Upper lobe of left lung (tissue), 6 donors: ENCODE results near the gene NFATC2IP. TPM values are rescaled to one million over a fixed set of nuclear protein-coding genes. Genes with fewer than 3 reads are reported as not detected.
A peak's percentile ranks its signal among the peaks of the same experiment; 100 is the strongest.
"Not testable (repeated sequence)": the region's sequence is repeated elsewhere in the genome, so short reads cannot be mapped to it uniquely, and the experiment has no call there.

Experiments used
- ATAC-seq, 2 donors: fragments of 200-7000 bp; cut with Tn5 transposase; one replicate each; pipeline ENCODE4 v1.9.1; 2022; ENCODE audit warnings: mild to moderate bottlenecking in 2 of 2, moderate library complexity in 2 of 2; ENCODE audit not compliant: low FRiP score in 2 of 2
- DNase-seq, 2 donors: peaks; one replicate each; pipeline ENCODE4 v3.0.0-alpha.2; 2019 to 2020
- H3K27ac ChIP-seq, 4 donors: fragments of 200-600 bp; sonication (generic); one replicate each; pipeline ENCODE4 v1.5.1; 2016 to 2019
- H3K27me3 ChIP-seq, 4 donors: fragments of 200-600 bp; sonication (generic); one replicate each; pipeline ENCODE4 v1.5.1; 2017 to 2019
- H3K36me3 ChIP-seq, 4 donors: fragments of 200-600 bp; sonication (generic); one replicate each; pipeline ENCODE4 v1.5.1; 2016 to 2019
- H3K4me1 ChIP-seq, 4 donors: fragments of 200-600 bp; sonication (generic); one replicate each; pipeline ENCODE4 v1.5.1; 2018 to 2019
- H3K4me3 ChIP-seq, 4 donors: fragments of 200-600 bp; sonication (generic); one replicate each; pipeline ENCODE4 v1.5.1; 2017 to 2019; ENCODE audit warnings: mild to moderate bottlenecking in 2 of 4, moderate library complexity in 1 of 4
- H3K9me3 ChIP-seq, 4 donors: fragments of 200-600 bp; sonication (generic); one replicate each; pipeline ENCODE4 v1.5.1; 2018 to 2019
- EP300 ChIP-seq, 4 donors: sonication (generic); formaldehyde crosslinking; IDR thresholded peaks; one replicate each; pipeline ENCODE4 v1.5.1; 2017; ENCODE audit warnings: antibody characterized with exemption in 4 of 4, control low read depth in 2 of 4
- POLR2A ChIP-seq, 4 donors: fragments of 450-650 bp; IDR thresholded peaks; one replicate each; pipeline ENCODE4 v1.5.1; 2016 to 2017; ENCODE audit warnings: antibody characterized with exemption in 4 of 4, mild to moderate bottlenecking in 2 of 4
- POLR2AphosphoS5 ChIP-seq, 2 donors: sonication (generic); formaldehyde crosslinking; IDR thresholded peaks; one replicate each; pipeline ENCODE4 v1.5.1; 2017; ENCODE audit warnings: antibody characterized with exemption in 2 of 2
- WGBS, 2 donors: methylation state at CpG; one replicate each; pipeline ENCODE4 v1.1.5; 2017 to 2018; 5-methylcytosine and 5-hydroxymethylcytosine counted together
- total RNA-seq, 6 donors: library from RNA; depleted of rRNA in 4 of 6; stranded (reverse); fragments of >200 nt in 4 of 6; gene quantifications; one replicate each; pipeline versions ENCODE4 v1.1.0 to v1.2.1, GENCODE V29; 2016 to 2021
- TF ChIP-seq, protein P1 (sequence below), 6 experiments: fragments of 450-650 bp in 4 of 6; fragments of 200-600 bp in 2 of 6; sonication (generic) in 2 of 6; IDR thresholded peaks; one replicate each; pipeline ENCODE4 v1.5.1; 2016 to 2019; ENCODE audit warnings: antibody characterized with exemption in 6 of 6
- donor health status: DM: no; HTN: no; CAD: no; lungs with moderate emphysema.
- donor health status: DM: no; HTN: yes; CAD: no; lungs with severe emphysema.

Gene NFATC2IP
- total RNA-seq, 6 donors from 2014 or later, result 24.6 to 62.9 (median 34.9) TPM

DNA sequence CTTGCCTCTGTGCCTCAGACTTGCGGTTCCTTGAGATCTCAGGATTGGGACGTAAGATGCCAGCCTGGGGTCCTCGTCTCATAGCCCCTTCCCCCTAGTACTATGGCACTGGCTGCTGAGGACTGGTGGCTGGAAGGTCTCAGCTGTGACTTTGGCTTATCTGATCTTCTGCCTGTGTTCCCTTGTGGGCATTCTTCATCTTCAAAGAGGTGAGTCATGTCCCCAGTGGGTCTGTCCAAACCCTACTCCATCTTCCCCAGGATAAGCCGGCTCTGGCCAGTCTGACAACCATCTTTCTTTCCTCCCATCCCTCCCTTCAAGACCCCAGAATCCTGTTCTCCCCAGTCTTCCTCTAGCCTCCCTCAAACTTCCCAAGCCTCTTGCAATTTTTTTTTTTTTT lies 15.4 kb upstream of the NFATC2IP start:
- 96 to 97% methylated on average over 1 to 4 of the region's 4 CpGs for WGBS, 2 donors
- Histone ChIP-seq H3K4me1 (peaks cover 0 to 14% (median 7%) of the 10 kb centered on the region in 4 donors), H3K4me3 (no peak overlapping the region), H3K27me3 (no peaks in the 10 kb centered on the region), H3K27ac (no peak overlapping the region), H3K36me3 (no peaks in the 10 kb centered on the region), H3K9me3 (no peaks in the 10 kb centered on the region)
- DNase-seq (no peak), ATAC-seq (no peak)
- TF ChIP-seq POLR2A (IDR thresholded peaks at IDR 0.05) (no peak), EP300 (IDR thresholded peaks at IDR 0.05) (no peak), POLR2AphosphoS5 (IDR thresholded peaks at IDR 0.05) (no peak)
- TF ChIP-seq, protein P1, sequence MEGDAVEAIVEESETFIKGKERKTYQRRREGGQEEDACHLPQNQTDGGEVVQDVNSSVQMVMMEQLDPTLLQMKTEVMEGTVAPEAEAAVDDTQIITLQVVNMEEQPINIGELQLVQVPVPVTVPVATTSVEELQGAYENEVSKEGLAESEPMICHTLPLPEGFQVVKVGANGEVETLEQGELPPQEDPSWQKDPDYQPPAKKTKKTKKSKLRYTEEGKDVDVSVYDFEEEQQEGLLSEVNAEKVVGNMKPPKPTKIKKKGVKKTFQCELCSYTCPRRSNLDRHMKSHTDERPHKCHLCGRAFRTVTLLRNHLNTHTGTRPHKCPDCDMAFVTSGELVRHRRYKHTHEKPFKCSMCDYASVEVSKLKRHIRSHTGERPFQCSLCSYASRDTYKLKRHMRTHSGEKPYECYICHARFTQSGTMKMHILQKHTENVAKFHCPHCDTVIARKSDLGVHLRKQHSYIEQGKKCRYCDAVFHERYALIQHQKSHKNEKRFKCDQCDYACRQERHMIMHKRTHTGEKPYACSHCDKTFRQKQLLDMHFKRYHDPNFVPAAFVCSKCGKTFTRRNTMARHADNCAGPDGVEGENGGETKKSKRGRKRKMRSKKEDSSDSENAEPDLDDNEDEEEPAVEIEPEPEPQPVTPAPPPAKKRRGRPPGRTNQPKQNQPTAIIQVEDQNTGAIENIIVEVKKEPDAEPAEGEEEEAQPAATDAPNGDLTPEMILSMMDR (IDR thresholded peaks at IDR 0.05), result no peak

DNA sequence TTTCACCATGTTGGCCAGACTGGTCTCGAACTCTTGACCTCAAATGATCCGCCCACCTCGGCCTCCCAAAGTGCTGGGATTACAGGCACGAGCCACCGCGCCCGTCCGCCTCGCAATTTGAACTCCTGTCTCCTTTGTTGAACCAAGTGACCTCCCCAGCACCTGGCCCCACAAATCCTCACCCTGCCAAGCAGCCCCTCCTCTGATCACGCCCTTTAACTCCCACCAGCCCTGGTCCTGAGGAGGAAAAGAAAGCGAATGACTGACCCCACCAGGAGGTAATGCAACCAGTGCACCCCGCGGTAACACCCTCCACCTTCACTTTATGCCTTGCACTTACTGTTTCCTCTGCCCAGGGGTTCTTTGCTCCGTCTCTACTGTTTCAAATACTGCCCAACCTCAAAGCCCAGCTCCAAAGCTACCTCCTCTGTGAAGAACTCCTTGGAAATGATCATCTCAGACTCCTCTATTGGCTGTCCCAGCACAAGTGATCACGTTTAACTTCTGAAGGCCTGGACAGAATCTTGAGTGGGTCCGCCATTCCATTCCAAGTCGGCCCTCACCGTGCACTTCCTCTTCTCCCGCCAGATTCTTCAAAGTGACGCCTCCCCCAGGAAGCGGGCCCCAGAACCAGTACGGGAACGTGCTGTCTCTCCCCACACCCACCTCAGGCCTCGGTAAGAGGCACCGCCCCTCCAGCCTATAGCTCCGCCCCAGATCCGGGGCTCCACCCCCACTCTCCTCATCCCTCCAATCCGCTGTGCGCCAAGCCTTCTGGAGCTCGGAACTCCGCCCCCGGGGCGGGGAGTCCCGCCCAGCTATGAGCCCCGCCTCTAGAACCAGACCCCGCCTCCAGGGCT lies 14.6 kb upstream of the NFATC2IP start:
- peak overlapping the region in 1 of 4 donors; percentile 30 for H3K27ac ChIP-seq
- no peak for TF ChIP-seq EP300 (IDR thresholded peaks at IDR 0.05)
- H3K27me3 ChIP-seq, result no peaks in the 10 kb centered on the region
- DNase-seq (peak; percentile 94), ATAC-seq (peak; percentile 95 to 99)
- peaks cover 0 to 14% (median 7%) of the 10 kb centered on the region in 4 donors for H3K4me1 ChIP-seq
- no peaks in the 10 kb centered on the region for H3K36me3 ChIP-seq
- 32 to 33% methylated on average over 36 of the region's 36 CpGs for WGBS, 2 donors
- H3K4me3 ChIP-seq, result peak overlapping the region in 3 of 4 donors; percentile 25 to 43 (median 35)
- no peaks in the 10 kb centered on the region for H3K9me3 ChIP-seq

DNA sequence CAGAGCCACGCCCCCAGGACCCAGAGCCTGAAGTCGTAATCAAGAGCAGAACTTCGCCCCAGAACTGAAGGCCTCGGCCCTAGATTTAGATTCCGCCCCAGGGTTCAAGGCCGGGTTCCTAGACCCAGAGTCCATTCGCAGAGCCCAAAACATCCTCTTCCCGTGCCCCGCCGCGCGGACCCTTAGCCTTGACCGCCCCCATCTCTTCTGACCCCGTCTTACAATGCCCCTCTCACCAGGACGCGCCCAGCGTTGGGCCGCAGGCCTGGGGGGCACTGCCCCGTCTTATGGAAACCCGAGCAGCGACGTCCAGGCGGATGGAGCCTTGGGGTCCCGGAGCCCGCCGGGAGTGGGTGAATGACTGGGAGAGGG lies 14.0 kb upstream of the NFATC2IP start:
- H3K9me3 ChIP-seq, result no peaks in the 10 kb centered on the region
- no peak overlapping the region for H3K27ac ChIP-seq
- no peak for TF ChIP-seq POLR2AphosphoS5 (IDR thresholded peaks at IDR 0.05)
- no peak for TF ChIP-seq POLR2A (IDR thresholded peaks at IDR 0.05)
- no peak for TF ChIP-seq EP300 (IDR thresholded peaks at IDR 0.05)
- TF ChIP-seq, protein P1 (IDR thresholded peaks at IDR 0.05), result no peak
- H3K4me3 ChIP-seq, result peak overlapping the region in 3 of 4 donors; percentile 25 to 43 (median 35)
- H3K36me3 ChIP-seq, result no peaks in the 10 kb centered on the region
- peaks cover 0 to 14% (median 7%) of the 10 kb centered on the region in 4 donors for H3K4me1 ChIP-seq
- ATAC-seq (peak in 1 of 2 donors; percentile 7), DNase-seq (no peak)
- H3K27me3 ChIP-seq, result no peaks in the 10 kb centered on the region
- 76 to 77% methylated on average over 25 to 26 of the region's 26 CpGs for WGBS, 2 donors

DNA sequence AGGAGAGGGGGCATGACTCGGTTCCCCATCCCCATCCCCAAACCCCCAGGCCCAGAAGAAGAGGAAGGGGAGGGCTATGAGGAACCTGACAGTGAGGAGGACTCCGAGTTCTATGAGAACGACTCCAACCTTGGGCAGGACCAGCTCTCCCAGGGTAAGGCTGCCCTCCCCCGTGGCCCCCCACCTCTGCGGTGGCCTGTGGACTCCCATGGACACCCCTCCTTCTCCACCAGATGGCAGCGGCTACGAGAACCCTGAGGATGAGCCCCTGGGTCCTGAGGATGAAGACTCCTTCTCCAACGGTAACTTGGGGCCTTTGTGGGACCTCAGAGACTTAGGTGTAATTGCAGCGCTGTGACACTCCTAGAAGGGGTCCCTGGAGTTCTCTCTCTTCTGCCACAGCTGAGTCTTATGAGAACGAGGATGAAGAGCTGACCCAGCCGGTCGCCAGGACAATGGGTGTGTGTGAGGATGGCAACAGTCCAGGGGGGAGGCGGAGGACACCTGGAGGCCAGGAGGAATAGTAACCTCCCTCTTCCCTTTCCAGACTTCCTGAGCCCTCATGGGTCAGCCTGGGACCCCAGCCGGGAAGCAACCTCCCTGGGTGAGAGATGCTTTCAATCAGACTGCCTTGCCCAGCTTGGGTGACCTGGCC lies 13.4 kb upstream of the NFATC2IP start:
- H3K4me3 ChIP-seq, result no peak overlapping the region
- DNase-seq, result no peak
- no peaks in the 10 kb centered on the region for H3K27me3 ChIP-seq
- 82 to 94% methylated on average over 11 of the region's 14 CpGs for WGBS, 2 donors
- H3K36me3 ChIP-seq, result no peaks in the 10 kb centered on the region
- no peak overlapping the region for H3K27ac ChIP-seq
- no peaks in the 10 kb centered on the region for H3K9me3 ChIP-seq
- peaks cover 0 to 14% (median 7%) of the 10 kb centered on the region in 4 donors for H3K4me1 ChIP-seq
- no peak for TF ChIP-seq POLR2A (IDR thresholded peaks at IDR 0.05)
- no peak for TF ChIP-seq EP300 (IDR thresholded peaks at IDR 0.05)
- TF ChIP-seq, protein P1 (IDR thresholded peaks at IDR 0.05), result no peak
- TF ChIP-seq POLR2AphosphoS5 (IDR thresholded peaks at IDR 0.05), result no peak
- ATAC-seq, result no peak

DNA sequence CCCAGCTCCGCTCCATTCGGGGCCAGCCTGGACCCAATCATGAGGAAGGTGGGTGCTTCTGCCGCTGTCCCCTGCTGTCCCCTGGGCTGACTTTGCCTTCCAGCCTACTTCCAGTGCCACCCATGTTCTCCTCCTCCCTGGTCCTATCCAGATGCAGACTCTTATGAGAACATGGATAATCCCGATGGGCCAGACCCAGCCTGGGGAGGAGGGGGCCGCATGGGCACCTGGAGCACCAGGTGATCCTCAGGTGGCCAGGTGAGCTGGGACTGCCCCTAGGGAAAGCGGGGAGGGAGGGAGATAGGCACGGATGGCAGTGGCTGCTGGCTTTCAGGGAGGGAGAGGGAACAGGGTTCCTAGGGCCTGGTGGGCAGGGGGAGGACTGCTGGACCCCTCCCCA lies 12.0 kb upstream of the NFATC2IP start:
- peaks cover 0 to 14% (median 7%) of the 10 kb centered on the region in 4 donors for H3K4me1 ChIP-seq
- 77 to 84% methylated on average over 6 to 7 of the region's 7 CpGs for WGBS, 2 donors
- DNase-seq, result no peak
- TF ChIP-seq, protein P1 (IDR thresholded peaks at IDR 0.05), result no peak
- TF ChIP-seq EP300 (IDR thresholded peaks at IDR 0.05) (no peak), POLR2A (IDR thresholded peaks at IDR 0.05) (no peak), POLR2AphosphoS5 (IDR thresholded peaks at IDR 0.05) (no peak)
- H3K9me3 ChIP-seq, result no peaks in the 10 kb centered on the region
- no peak overlapping the region for H3K4me3 ChIP-seq
- no peaks in the 10 kb centered on the region for H3K36me3 ChIP-seq
- no peak overlapping the region for H3K27ac ChIP-seq
- H3K27me3 ChIP-seq, result no peaks in the 10 kb centered on the region
- ATAC-seq, result no peak

DNA sequence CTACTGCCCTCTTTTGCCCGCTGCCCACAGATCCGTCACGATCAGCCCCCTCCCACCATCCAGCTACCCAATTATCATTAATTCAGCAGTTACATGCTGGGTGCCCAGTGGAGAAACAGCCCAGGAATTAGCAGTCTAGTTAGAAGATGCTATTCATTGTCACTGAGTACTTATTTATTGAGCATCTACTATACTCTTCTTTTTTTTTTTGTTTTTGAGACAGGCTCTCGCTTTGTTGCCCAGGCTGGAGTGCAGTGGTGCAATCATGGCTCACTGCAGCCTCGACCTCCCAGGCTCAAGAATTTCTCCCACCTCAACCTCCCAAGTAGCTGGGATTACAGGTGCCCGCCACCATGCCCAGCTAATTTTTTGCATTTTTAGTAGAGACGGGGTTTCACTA lies 10.9 kb upstream of the NFATC2IP start:
- not testable (repeated sequence) for ATAC-seq, H3K4me3 ChIP-seq, DNase-seq, H3K9me3 ChIP-seq, H3K27ac ChIP-seq, H3K27me3 ChIP-seq, H3K36me3 ChIP-seq
- peaks cover 0 to 14% (median 7%) of the 10 kb centered on the region in 4 donors for H3K4me1 ChIP-seq
- WGBS, 2 donors, result 93% methylated on average over 7 of the region's 7 CpGs
